Central memory CD8-positive, alpha-beta T cell (primary cell): Measurements from ENCODE around the gene PAPPA.

Source experiments
- ATAC-seq: fragments of 150-1000 bp; cut with Tn5 transposase; replicated peaks from 2 replicates; pipeline ENCODE4 v1.10.0; 2022; ENCODE audit warnings: mild to moderate bottlenecking, moderate FRiP score, moderate number of reproducible peaks; ENCODE audit not compliant: poor library complexity, severe bottlenecking; ENCODE audit errors: extremely low read depth
- DNase-seq, 2 donors: peaks; one replicate each; pipeline ENCODE4 v3.0.0; 2021; ENCODE audit warnings: low spot score in 2 of 2
- H3K27ac Mint-ChIP-seq: one replicate; pipeline ENCODE4 v1.8.0; 2022; ENCODE audit warnings: low read depth, mild to moderate bottlenecking, moderate library complexity, mixed read lengths
- H3K27me3 Mint-ChIP-seq: one replicate; pipeline ENCODE4 v1.8.0; 2022; ENCODE audit warnings: mixed read lengths
- H3K36me3 Mint-ChIP-seq: one replicate; pipeline ENCODE4 v1.8.0; 2022; ENCODE audit warnings: mild to moderate bottlenecking, moderate library complexity, mixed read lengths; ENCODE audit not compliant: insufficient read depth
- H3K4me1 Mint-ChIP-seq: one replicate; pipeline ENCODE4 v1.8.0; 2022; ENCODE audit warnings: mixed read lengths
- H3K4me3 Mint-ChIP-seq: one replicate; pipeline ENCODE4 v1.8.0; 2022; ENCODE audit warnings: mild to moderate bottlenecking, moderate library complexity, mixed read lengths
- H3K9me3 Mint-ChIP-seq: one replicate; pipeline ENCODE4 v1.8.0; 2022; ENCODE audit warnings: mixed read lengths

The PAPPA gene

GRCh38 chr9:116178481-116179211 lies 25.1 kb downstream of the PAPPA start:
- Mint-ChIP-seq H3K4me1 (no peaks in the 10 kb centered on the region), H3K9me3 (no peaks in the 10 kb centered on the region)
- ATAC-seq, result no peak

DNA sequence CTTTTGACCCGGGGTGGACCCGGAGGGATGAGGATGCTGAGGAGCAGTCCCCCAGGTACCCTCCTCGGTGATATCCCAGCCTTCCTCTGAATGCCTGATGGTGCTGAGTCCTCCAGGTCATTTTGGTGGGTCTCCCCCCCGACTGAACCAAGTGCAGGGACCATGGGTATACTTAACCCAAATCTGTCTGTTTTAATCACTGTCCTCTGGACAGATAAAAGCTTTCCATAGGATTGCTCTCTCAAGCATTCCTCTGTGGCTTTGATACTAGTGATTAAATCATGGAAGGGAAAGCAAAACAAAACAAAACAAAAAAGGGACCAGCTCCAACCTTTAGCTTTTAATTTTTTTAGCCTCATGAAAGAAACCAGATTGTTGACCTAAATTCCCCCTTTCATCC lies 26.0 kb downstream of the PAPPA start:
- DNase-seq, result no peak
- Mint-ChIP-seq H3K4me1 (no peaks in the 10 kb centered on the region), H3K27ac (no peak overlapping the region), H3K9me3 (no peaks in the 10 kb centered on the region), H3K27me3 (no peaks in the 10 kb centered on the region), H3K36me3 (no peaks in the 10 kb centered on the region), H3K4me3 (no peak overlapping the region)
- no peak for ATAC-seq

More at GRCh38 chr9:116178481-116179211, 25.1 kb downstream of the PAPPA start:
- Mint-ChIP-seq H3K27ac (no peak overlapping the region), H3K27me3 (no peaks in the 10 kb centered on the region), H3K4me3 (no peak overlapping the region), H3K36me3 (no peaks in the 10 kb centered on the region)
- DNase-seq, result no peak

GRCh38 chr9:116181853-116182610 lies 28.4 kb downstream of the PAPPA start:
- H3K27me3 Mint-ChIP-seq, result no peaks in the 10 kb centered on the region
- H3K36me3 Mint-ChIP-seq, result no peaks in the 10 kb centered on the region
- H3K4me3 Mint-ChIP-seq, result no peak overlapping the region
- ATAC-seq, result no peak
- no peaks in the 10 kb centered on the region for H3K4me1 Mint-ChIP-seq
- peaks cover 6% of the 10 kb centered on the region for H3K9me3 Mint-ChIP-seq
- no peak for DNase-seq
- H3K27ac Mint-ChIP-seq, result no peak overlapping the region

GRCh38 chr9:116182876-116183275 lies 29.3 kb downstream of the PAPPA start:
- Mint-ChIP-seq H3K36me3 (no peaks in the 10 kb centered on the region), H3K27me3 (no peaks in the 10 kb centered on the region), H3K9me3 (peaks cover 6% of the 10 kb centered on the region), H3K27ac (no peak overlapping the region), H3K4me1 (no peaks in the 10 kb centered on the region), H3K4me3 (no peak overlapping the region)
- DNase-seq, result no peak
- ATAC-seq, result no peak

- Mint-ChIP-seq H3K9me3 (peaks cover 6% of the 10 kb centered on the region), H3K4me1 (no peaks in the 10 kb centered on the region), H3K27ac (no peak overlapping the region), H3K4me3 (no peak overlapping the region), H3K27me3 (no peaks in the 10 kb centered on the region), H3K36me3 (peaks cover 2% of the 10 kb centered on the region)
- DNase-seq (no peak), ATAC-seq (no peak)
These were observed 34.1 kb downstream of the PAPPA start for GRCh38 chr9:116187570-116188170.

GRCh38 chr9:116189683-116190082 lies 36.1 kb downstream of the PAPPA start:
- no peaks in the 10 kb centered on the region for H3K4me1 Mint-ChIP-seq
- DNase-seq, result no peak
- H3K9me3 Mint-ChIP-seq, result peaks cover 14% of the 10 kb centered on the region
- no peak overlapping the region for H3K27ac Mint-ChIP-seq
- H3K4me3 Mint-ChIP-seq, result no peak overlapping the region
- ATAC-seq, result no peak
- no peaks in the 10 kb centered on the region for H3K27me3 Mint-ChIP-seq
- H3K36me3 Mint-ChIP-seq, result peaks cover 2% of the 10 kb centered on the region

- Mint-ChIP-seq H3K4me3 (no peak overlapping the region), H3K9me3 (peaks cover 8% of the 10 kb centered on the region), H3K27ac (no peak overlapping the region), H3K27me3 (no peaks in the 10 kb centered on the region), H3K4me1 (no peaks in the 10 kb centered on the region), H3K36me3 (peaks cover 2% of the 10 kb centered on the region)
- ATAC-seq (no peak), DNase-seq (no peak)
These were observed 37.2 kb downstream of the PAPPA start for GRCh38 chr9:116190637-116191396.

DNA sequence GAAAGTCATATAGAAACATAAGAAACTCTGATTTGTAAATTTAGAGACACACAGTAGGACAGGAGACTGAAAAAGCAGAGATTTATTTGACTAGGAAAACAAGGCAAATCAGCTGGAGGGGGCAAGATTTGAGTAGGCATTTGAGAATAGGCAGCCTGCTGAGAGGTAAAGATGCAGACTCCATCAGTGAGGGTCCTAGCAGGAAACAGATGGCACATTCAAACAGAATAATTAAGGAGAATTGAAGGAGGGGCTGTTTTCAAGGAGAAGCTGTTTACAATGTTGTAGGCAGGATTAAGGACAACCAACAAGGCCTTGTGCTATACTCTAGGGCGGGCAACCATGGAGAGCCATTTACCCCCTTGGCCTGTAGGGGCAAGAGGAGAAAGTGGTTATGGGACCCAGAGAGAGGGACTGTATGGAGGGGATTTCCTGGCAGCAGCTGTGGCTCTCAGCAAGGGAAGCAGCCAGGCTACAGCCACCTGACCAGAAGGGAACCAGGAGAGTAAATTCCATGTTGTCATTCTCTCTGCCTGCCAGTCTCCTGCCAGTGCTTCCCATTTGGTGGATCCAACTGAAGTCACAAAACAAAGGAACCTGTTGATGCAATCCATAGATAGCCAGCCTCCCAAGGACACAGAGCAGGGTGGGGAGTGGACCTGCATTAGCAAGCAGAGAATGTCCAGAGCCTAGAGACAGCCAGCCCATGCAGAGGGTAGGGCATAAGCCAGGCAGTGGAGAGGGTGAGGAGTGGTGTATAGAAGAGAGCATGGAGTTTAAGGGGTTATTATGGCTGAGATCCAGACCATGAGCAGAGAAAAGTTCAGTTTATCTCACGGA lies 38.2 kb downstream of the PAPPA start:
- peaks cover 2% of the 10 kb centered on the region for H3K36me3 Mint-ChIP-seq
- no peak overlapping the region for H3K4me3 Mint-ChIP-seq
- no peak for DNase-seq
- H3K27ac Mint-ChIP-seq, result no peak overlapping the region
- H3K9me3 Mint-ChIP-seq, result peaks cover 12% of the 10 kb centered on the region
- no peaks in the 10 kb centered on the region for H3K27me3 Mint-ChIP-seq
- H3K4me1 Mint-ChIP-seq, result no peaks in the 10 kb centered on the region
- no peak for ATAC-seq

- ATAC-seq, result no peak
- peaks cover 13% of the 10 kb centered on the region for H3K9me3 Mint-ChIP-seq
- H3K36me3 Mint-ChIP-seq, result peaks cover 2% of the 10 kb centered on the region
- H3K27ac Mint-ChIP-seq, result no peak overlapping the region
- H3K4me1 Mint-ChIP-seq, result no peaks in the 10 kb centered on the region
- no peak for DNase-seq
- no peaks in the 10 kb centered on the region for H3K27me3 Mint-ChIP-seq
- H3K4me3 Mint-ChIP-seq, result no peak overlapping the region
These were observed 40.0 kb downstream of the PAPPA start for GRCh38 chr9:116193636-116194035.

GRCh38 chr9:116196806-116197205 lies 43.2 kb downstream of the PAPPA start:
- Mint-ChIP-seq H3K4me3 (no peak overlapping the region), H3K4me1 (no peaks in the 10 kb centered on the region), H3K27ac (no peak overlapping the region), H3K27me3 (no peaks in the 10 kb centered on the region), H3K36me3 (no peaks in the 10 kb centered on the region), H3K9me3 (peaks cover 13% of the 10 kb centered on the region)
- DNase-seq (no peak), ATAC-seq (no peak)

DNA sequence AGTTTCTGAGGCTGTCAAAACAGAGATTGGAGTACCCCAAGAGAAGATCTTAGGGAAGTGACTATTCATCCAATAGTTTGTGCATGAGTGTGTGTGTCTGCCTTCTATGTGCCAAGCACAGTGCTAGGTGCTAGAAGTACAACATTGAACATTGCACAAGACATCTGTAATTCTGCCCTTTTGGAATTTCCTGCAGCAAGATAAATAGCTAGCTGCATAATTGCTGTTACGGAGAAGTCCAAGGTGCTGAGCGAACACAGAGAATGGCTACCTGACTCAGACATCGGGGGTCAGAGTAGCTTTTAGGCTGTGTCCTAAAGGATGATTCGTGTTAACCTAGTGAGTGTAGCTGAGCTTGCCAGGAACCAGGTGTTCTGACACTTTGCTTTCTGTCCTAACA lies 44.8 kb downstream of the PAPPA start:
- Mint-ChIP-seq H3K9me3 (peaks cover 11% of the 10 kb centered on the region), H3K27me3 (no peaks in the 10 kb centered on the region), H3K36me3 (no peaks in the 10 kb centered on the region), H3K27ac (no peak overlapping the region), H3K4me3 (no peak overlapping the region), H3K4me1 (no peaks in the 10 kb centered on the region)
- DNase-seq, result no peak
- ATAC-seq, result no peak
